Sciatic nerve (tissue), 2 donors: ENCODE results near the gene SIPA1L3. TPM values are rescaled to one million over a fixed set of nuclear protein-coding genes. Genes with fewer than 3 reads are reported as not detected.

Source experiments
- ATAC-seq: fragments of 200-7000 bp; cut with Tn5 transposase; one replicate; pipeline ENCODE4 v1.9.1; 2020; ENCODE audit warnings: mild to moderate bottlenecking, moderate library complexity
- DNase-seq: peaks from one replicate; pipeline ENCODE4 v3.0.0-alpha.2; 2020; ENCODE audit warnings: low spot score
- intact Hi-C: fragments of 100-400 bp; cut with DNase I; formaldehyde crosslinking; loops from one replicate; pipeline ENCODE4 v1.14.2; 2022
- total RNA-seq: library from RNA; stranded (reverse); fragmentation: NEBNext Ultra II Directional; extraction: Animal tissue kit (Norgen Biotek cat#: 25700); gene quantifications from one replicate; pipeline ENCODE4 v1.2.1, GENCODE V29; 2021
- donor health status: DM: no; HTN: no; CAD: no.
- donor health status: DM: no; HTN: no; CAD: no.

SIPA1L3 gene
- total RNA-seq, 1 donor from 2014 or later, result 26.1 TPM

DNA sequence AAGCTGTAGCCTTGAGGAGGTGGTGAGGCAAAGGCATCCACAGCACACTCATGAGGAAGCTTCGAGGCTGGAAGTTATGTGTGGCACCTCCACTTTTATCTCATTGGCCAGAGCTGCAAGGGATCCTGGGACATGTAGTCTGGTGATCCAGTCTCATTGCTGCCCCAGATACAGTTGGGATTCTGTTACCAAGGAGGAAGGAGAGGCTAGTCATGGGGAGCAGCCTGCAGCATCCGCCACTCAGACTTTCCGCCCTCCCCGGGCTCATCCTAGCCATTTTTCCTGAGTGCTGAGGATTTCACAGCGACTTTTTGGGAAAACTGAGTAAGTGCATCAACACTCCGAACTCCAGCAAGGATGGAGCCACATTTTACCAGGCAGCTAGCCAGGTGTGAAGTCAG is 242.7 kb downstream of the SIPA1L3 start:
- DNase-seq (no peak), ATAC-seq (no peak)
- intact Hi-C loops, result no loop called here

GRCh38 chr19:38151242-38151641 is 244.2 kb downstream of the SIPA1L3 start:
- ATAC-seq (no peak), DNase-seq (no peak)
- intact Hi-C loops, result no loop called here

GRCh38 chr19:38152461-38153379 is 245.7 kb downstream of the SIPA1L3 start:
- DNase-seq (no peak), ATAC-seq (no peak)
- intact Hi-C loops, result no loop called here

GRCh38 chr19:38155453-38155852 is 248.4 kb downstream of the SIPA1L3 start:
- DNase-seq (no peak), ATAC-seq (no peak)
- intact Hi-C loops, result no loop called here

- ATAC-seq (no peak), DNase-seq (no peak)
Observed at GRCh38 chr19:38158730-38159129, 251.7 kb downstream of the SIPA1L3 start.

DNA sequence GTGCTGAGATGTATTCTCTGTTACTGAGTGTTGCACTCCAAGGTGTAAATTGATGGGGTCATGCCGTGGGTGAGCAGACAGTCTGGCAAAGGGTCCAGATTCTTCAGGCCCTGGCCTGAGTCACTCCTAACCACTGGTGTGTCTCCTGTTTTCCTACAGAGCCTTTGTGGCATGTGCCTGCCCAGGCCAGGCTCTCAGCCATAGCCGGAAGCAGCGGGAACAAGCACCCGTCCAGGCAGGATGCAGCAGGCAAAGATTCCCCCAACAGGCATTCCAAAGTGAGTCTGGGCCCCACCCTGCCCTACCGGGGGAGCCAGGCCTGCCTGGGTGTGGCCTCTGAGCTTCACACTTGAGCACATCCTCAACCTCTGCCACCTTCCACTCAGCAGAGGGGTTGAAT is 255.1 kb downstream of the SIPA1L3 start:
- ATAC-seq (no peak), DNase-seq (no peak)
- intact Hi-C loops, result no loop called here

More at GRCh38 chr19:38158730-38159129, 251.7 kb downstream of the SIPA1L3 start:
- intact Hi-C loops, result no loop called here

GRCh38 chr19:38162632-38163031 is 255.6 kb downstream of the SIPA1L3 start:
- DNase-seq, result no peak
- no peak for ATAC-seq
- intact Hi-C loops, result no loop called here

GRCh38 chr19:38163419-38164290 is 256.6 kb downstream of the SIPA1L3 start:
- DNase-seq (no peak), ATAC-seq (no peak)
- intact Hi-C loops, result no loop called here

DNA sequence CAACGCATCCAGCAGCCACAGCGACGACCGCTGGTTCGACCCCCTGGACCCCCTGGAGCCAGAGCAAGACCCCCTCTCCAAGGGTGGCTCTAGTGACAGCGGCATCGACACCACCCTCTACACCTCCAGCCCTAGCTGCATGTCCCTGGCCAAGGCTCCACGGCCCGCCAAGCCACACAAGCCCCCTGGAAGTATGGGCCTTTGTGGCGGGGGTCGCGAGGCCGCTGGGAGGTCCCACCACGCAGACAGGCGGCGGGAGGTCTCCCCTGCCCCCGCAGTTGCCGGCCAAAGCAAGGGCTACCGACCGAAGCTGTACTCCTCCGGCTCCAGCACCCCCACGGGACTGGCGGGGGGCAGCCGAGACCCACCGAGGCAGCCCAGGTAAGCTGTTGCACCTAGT is 257.5 kb downstream of the SIPA1L3 start:
- DNase-seq (no peak), ATAC-seq (no peak)
- intact Hi-C loops, result no loop called here

GRCh38 chr19:38165335-38165734 is 258.3 kb downstream of the SIPA1L3 start:
- intact Hi-C loops, result no loop called here
- ATAC-seq (no peak), DNase-seq (no peak)

DNA sequence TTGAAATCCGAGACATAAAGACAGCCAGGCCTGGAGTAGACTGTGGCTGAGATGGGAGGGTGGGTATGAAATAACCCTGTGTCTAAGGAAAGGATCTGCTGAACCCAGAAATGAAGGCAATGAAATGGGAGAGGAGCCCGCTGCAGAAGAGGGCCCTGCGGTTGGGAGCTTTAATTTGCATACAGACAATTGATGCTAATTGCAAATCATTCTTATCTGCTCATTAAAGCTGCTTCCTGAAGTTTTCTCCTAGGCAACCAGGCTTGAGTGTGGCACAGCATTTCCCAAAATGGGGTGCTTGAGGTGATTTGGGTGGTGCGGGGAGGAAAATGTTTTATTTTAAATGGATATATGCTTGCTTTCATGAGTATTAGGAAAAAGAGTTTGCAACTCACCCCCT is 261.6 kb downstream of the SIPA1L3 start:
- DNase-seq, result no peak
- intact Hi-C loops, result no loop called here
- no peak for ATAC-seq

DNA sequence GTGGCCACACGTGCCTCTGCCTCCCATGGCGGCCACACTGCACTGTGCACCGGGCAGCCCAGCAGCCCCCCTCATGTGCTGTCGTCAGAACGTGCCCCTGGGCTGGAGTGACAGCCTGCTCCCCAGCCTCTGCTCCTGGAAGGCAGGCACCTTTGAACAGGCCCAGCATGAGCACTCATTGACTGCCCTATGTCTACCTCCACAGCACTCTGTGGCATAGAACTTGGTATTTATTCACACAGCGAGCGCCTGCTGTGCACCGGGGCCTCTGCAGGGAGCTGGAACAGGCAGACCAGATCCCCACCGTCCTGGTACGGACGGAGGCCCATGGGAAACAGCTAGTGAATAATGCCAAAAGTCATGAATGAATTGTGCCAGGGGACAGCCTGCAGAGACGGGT is 263.3 kb downstream of the SIPA1L3 start:
- intact Hi-C loops, result no loop called here
- ATAC-seq, result no peak
- DNase-seq, result no peak

DNA sequence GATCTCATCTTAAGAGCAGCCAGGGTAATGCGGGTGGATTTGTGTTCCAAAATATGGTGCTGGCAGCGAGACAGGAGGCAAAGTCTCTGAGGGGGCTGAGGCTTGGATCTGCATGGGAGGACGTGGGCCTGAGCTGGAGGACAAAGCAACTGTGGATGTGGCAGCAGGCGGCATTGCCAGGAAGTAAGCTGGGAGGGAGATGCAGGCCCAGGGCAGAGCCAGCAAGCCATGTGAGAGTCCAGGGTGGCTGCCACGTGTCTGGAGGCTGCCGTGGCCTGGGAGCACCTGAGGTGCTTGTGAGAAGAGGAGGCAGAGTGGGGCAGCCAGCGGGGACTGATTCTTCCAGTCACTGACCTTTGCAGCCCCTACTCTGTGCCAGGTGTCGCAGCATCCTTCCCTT is 265.0 kb downstream of the SIPA1L3 start:
- intact Hi-C loops, result no loop called here
- ATAC-seq (no peak), DNase-seq (no peak)

DNA sequence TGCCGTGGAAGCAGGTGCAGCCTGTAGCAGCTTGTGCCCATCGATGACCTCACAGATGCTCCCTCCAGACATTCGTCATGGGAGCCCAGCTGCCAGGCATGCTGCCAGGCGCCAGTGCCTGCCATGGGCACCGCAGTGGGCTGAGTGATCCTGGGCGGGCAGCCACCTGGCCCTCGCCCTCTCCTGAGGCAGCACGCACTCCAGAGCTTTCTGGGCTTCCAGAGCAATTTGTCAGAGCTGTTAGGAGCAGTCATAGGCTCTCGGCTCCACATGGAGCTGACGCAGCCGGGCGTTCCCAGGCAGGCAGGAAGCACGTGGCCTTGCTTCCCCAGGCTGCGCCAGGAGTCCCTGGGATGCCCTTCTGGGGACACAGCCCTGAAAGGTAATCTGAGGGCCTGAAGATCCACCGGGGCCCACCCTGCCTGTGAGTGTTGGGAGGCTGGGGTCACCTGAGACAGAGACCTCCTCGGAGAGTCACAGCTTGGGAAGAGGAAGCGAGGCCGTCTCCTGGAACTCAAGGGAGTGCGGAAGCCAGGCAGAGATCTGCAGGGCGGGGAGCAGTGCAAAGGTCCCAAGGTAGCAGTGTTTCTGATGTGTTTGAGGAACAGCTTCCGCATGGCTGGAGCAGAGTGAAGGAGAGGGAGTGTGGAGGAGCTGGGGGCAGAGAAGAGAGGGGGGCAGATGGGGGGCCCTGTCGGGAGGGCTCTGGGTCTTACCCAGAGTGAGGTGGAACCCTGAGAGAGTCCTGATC is 266.5 kb downstream of the SIPA1L3 start:
- intact Hi-C loops, result no loop called here
- ATAC-seq (peak; percentile 30), DNase-seq (no peak)

GRCh38 chr19:38175422-38175821 is 268.4 kb downstream of the SIPA1L3 start:
- intact Hi-C loops, result no loop called here
- ATAC-seq, result no peak
- no peak for DNase-seq

- ATAC-seq (no peak), DNase-seq (no peak)
- intact Hi-C loops, result no loop called here
Observed at GRCh38 chr19:38180071-38180470, 273.1 kb downstream of the SIPA1L3 start.

DNA sequence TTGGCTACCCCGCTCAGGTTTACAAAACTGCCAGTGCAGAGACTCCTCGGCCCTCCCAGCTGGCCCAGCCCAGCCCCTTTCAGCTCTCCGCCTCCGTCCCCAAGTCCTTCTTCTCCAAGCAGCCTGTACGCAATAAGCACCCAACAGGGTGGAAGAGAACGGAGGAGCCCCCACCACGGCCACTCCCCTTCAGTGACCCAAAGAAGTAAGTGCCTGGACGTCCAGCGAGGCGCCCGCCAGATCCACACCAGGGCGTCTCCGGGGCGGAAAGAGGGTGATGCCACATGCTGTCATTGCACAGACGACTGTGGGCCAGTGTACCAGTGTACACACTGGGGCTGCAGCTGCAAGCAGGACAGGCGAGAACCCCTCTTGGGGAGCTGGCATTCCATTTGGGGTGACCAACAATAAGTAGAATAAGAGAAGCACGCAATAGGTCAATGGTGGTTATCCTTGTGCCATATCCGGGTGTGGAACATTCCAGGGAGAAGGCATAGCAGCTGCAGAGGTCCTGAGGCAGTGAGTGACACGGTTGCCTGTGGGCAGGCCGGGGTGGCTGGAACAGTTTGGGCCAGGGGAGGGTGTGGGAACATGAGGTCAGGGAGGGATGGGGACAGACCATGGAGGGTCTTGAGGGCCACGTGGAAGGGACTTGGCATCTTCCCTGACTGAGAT is 275.7 kb downstream of the SIPA1L3 start:
- ATAC-seq (no peak), DNase-seq (no peak)
- intact Hi-C loops, result no loop called here

GRCh38 chr19:38183251-38183897 is 276.4 kb downstream of the SIPA1L3 start:
- intact Hi-C loops, result no loop called here
- peak; percentile 91 for ATAC-seq

More at GRCh38 chr19:38183251-38183897, 276.4 kb downstream of the SIPA1L3 start:
- DNase-seq, result no peak
